ENCODE data around the gene OR56A4. TPM values are rescaled to one million over a fixed set of nuclear protein-coding genes. Genes with fewer than 3 reads are reported as not detected.

OR56A4 gene
- not detected in 2 replicates for total RNA-seq

DNA sequence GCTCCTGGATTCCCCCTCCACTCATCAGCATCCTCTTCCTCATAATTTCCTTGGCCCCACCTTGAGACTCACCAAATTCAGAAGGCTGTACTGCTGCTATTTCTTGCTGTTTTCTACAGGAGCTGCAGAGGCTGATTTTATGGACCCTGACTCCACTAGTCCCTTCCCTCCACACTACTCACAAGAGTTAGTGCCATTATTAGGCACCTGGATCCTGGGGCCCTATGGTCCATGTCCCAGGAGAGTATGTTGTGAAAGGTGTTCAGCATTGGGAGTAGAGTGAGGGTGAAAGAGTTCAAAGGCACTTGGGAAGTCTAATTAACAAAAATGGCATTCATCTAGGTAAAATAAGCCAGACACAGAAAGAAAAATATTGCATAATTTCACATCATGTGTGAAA, at the start of gene OR56A4:
TSS of gene OR56A4 (minus strand) at position 101 of the 400 bp plus-strand sequence. CDS start 3,954 bp downstream, outside the sequence.

GRCh38 chr11:6030708-6031405, 24.1 kb upstream of the OR56A4 start, which contains the start of gene OR56A1:
Gene OR56A1 (minus strand): TSS chr11:6030758. CDS start chr11:6027692, 3,066 bp downstream.

DNA sequence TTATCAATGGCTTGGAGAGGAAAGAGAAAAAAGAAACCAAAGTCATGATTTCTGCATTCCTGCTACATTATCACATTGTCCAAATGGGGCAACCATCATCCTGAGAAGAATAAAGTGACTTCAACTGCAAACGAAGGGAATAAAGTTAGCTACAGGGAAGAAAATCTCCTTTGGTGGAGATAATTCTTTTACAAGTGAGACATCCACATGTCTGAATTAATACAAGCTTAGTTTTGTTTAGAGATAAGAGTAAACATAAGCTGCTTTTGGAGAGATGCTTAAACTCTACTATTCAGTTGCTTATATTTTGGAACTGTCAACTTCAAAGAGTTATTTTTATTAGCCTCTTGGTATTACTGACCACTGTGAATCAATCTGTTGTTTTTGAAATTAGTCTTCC, 19.9 kb downstream of the OR56A4 start, which contains the start of gene OR52L1:
TSS of gene OR52L1 (minus strand) at position 101 of the 400 bp plus-strand sequence. CDS start at position 46, 55 bp downstream.

DNA sequence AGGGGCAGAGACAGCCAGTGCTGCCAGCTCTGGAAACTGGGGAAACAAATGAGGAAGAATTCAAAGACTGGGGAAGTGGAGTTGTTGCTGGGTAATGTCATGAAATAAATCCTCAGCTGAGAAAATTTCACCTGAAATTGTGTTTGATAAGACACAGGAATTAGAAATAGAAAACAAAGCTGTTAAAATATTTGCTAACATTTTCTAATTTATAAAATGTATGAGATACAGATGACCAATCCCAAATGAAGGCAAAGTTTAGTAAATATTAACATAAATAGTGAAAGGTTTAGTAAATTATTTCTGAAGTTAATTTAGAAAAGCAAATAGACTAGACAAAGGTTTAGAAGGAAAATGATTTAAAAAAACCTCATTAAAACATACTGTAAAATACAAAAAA, 38.4 kb downstream of the OR56A4 start, which contains the start of gene OR56A5:
TSS of gene OR56A5 (minus strand) at position 101 of the 400 bp plus-strand sequence. CDS start at position 101, 0 bp downstream.

Other genes starting within 250 kb of the OR56A4 start
- not detected in 2 replicates for gene OR52N5, start 223.6 kb downstream of the OR56A4 start, total RNA-seq
- gene OR52N1, start 215.7 kb downstream of the OR56A4 start, total RNA-seq, result not detected in 2 replicates
- not detected in 2 replicates for gene OR52N2, start 198.0 kb downstream of the OR56A4 start, total RNA-seq
- not detected in 2 replicates for gene OR52E6, start 165.0 kb downstream of the OR56A4 start, total RNA-seq
- gene OR52E8, start 149.3 kb downstream of the OR56A4 start, total RNA-seq, result not detected in 2 replicates
- not detected in 2 replicates for gene OR52E4, start 126.3 kb downstream of the OR56A4 start, total RNA-seq
- gene OR52E5, start 113.7 kb downstream of the OR56A4 start, total RNA-seq, result not detected in 2 replicates
- gene OR56A3, start 64.7 kb downstream of the OR56A4 start, total RNA-seq, result not detected in 2 replicates
- gene OR56A5, start 38.5 kb downstream of the OR56A4 start, total RNA-seq, result not detected in 2 replicates
- gene OR52L1, start 20.0 kb downstream of the OR56A4 start, total RNA-seq, result not detected in 2 replicates
- not detected in 2 replicates for gene OR56A1, start 23.8 kb upstream of the OR56A4 start, total RNA-seq
- gene OR56B4, start 100.7 kb upstream of the OR56A4 start, total RNA-seq, result not detected in 2 replicates
- gene OR52B2, start 163.4 kb upstream of the OR56A4 start, total RNA-seq, result not detected in 2 replicates
- gene OR52W1, start 192.3 kb upstream of the OR56A4 start, total RNA-seq, result not detected in 2 replicates
- not detected in 2 replicates for gene C11orf42, start 198.6 kb upstream of the OR56A4 start, total RNA-seq
- 16.5 and 26.7 TPM in 2 replicates for gene FHIP1B, start 227.7 kb upstream of the OR56A4 start, total RNA-seq
- gene CNGA4, start 232.1 kb upstream of the OR56A4 start, total RNA-seq, result not detected in 2 replicates

Data from airway epithelial cell (primary cell).